Neutrophil (primary cell): ENCODE data around the gene LILRA1.
A peak's percentile ranks its signal among the peaks of the same experiment; 100 is the strongest.
"Not testable (repeated sequence)": the region's sequence is repeated elsewhere in the genome, so short reads cannot be mapped to it uniquely, and the experiment has no call there.

Experiments
- H3K27ac ChIP-seq: fragments of 200-600 bp; sonication (generic); 2 replicates; pipeline ENCODE4 v1.5.1; 2016; ENCODE audit warnings: mild to moderate bottlenecking, moderate library complexity
- H3K27me3 ChIP-seq: fragments of 200-600 bp; sonication (generic); 2 replicates; pipeline ENCODE4 v1.6.0; 2016; ENCODE audit warnings: mild to moderate bottlenecking
- H3K36me3 ChIP-seq: fragments of 200-600 bp; sonication (generic); 2 replicates; pipeline ENCODE4 v1.5.1; 2017
- H3K4me1 ChIP-seq, 2 experiments: fragments of 200-600 bp in 1 of 2; sonication (generic) in 1 of 2; 1 replicate in 1 of 2; 2 replicates in 1 of 2; pipeline versions ENCODE4 v1.5.1 to v1.6.1; 2013 to 2016; ENCODE audit warnings: low read depth in 1 of 2, low read length in 1 of 2, mild to moderate bottlenecking in 1 of 2, moderate library complexity in 1 of 2; ENCODE audit not compliant: control insufficient read depth in 1 of 2, insufficient read depth in 1 of 2
- H3K4me3 ChIP-seq, 2 experiments: fragments of 200-600 bp in 1 of 2; sonication (generic) in 1 of 2; 1 replicate in 1 of 2; 2 replicates in 1 of 2; pipeline ENCODE4 v1.5.1; 2013 to 2016; ENCODE audit warnings: low read depth in 1 of 2, low read length in 1 of 2, mild to moderate bottlenecking in 1 of 2, moderate library complexity in 1 of 2
- H3K9me3 ChIP-seq: fragments of 200-600 bp; sonication (generic); 2 replicates; pipeline ENCODE4 v1.5.1; 2016
- TF ChIP-seq, protein P1 (sequence below): fragments of 200-600 bp; sonication (generic); IDR thresholded peaks from 2 replicates; pipeline ENCODE4 v1.5.1; 2016; ENCODE audit warnings: antibody characterized with exemption

The LILRA1 gene

DNA sequence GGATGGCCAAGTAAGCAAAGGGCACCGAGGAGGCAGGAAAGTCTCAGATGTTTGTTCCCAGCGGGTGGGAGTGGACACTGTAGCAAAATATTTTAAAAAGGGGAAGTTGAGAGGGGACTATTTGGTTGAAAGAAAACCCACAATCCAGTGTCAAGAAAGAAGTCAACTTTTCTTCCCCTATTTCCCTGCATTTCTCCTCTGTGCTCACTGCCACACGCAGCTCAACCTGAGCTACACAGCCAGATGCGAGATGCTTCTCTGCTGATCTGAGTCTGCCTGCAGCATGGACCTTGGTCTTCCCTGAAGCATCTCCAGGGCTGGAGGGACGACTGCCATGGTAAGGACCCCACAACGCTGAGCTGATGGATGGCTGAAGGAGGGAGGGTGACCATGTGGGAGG lies at the start of gene LILRA1:
LILRA1 (plus strand) TSS at position 188 of the 400 bp plus-strand sequence. CDS start 613 bp downstream, outside the sequence.
- peaks cover 30% of the 10 kb centered on the region in 2 experiments for H3K4me1 ChIP-seq
- not testable (repeated sequence) for H3K9me3 ChIP-seq, H3K27me3 ChIP-seq
- peak within 1 kb of the TSS; percentile 97 for H3K27ac ChIP-seq
- peaks cover 45% of the 10 kb centered on the region for H3K36me3 ChIP-seq
- peak within 1 kb of the TSS; percentile 84 to 88 for H3K4me3 ChIP-seq

DNA sequence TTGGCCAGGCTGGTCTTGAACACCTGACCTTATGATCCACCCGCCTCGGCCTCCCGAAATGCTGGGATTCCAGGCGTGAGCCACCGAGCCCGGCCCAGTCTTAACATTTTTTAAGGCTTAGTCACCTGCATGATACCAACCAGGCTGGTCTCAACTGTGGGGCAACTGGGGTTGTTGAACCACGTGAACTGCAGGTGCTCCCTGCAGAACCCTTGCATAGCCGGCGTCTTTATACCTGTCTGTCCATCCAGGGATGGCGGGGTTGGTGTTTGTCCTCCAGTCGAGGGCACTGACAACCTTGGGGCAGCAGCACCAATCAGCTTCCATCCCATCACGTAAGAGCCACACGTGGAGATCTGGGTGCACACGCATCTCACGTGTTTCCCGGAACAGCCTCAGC lies 44.6 kb upstream of the LILRA1 start:
- H3K4me1 ChIP-seq, result peaks cover 0 to 4% of the 10 kb centered on the region in 2 experiments
- TF ChIP-seq, protein P1, sequence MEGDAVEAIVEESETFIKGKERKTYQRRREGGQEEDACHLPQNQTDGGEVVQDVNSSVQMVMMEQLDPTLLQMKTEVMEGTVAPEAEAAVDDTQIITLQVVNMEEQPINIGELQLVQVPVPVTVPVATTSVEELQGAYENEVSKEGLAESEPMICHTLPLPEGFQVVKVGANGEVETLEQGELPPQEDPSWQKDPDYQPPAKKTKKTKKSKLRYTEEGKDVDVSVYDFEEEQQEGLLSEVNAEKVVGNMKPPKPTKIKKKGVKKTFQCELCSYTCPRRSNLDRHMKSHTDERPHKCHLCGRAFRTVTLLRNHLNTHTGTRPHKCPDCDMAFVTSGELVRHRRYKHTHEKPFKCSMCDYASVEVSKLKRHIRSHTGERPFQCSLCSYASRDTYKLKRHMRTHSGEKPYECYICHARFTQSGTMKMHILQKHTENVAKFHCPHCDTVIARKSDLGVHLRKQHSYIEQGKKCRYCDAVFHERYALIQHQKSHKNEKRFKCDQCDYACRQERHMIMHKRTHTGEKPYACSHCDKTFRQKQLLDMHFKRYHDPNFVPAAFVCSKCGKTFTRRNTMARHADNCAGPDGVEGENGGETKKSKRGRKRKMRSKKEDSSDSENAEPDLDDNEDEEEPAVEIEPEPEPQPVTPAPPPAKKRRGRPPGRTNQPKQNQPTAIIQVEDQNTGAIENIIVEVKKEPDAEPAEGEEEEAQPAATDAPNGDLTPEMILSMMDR, result no peak
- no peak overlapping the region for H3K4me3 ChIP-seq
- H3K36me3 ChIP-seq, result no peaks in the 10 kb centered on the region
- peaks cover 30% of the 10 kb centered on the region for H3K27me3 ChIP-seq
- no peaks in the 10 kb centered on the region for H3K9me3 ChIP-seq
- H3K27ac ChIP-seq, result no peak overlapping the region

DNA sequence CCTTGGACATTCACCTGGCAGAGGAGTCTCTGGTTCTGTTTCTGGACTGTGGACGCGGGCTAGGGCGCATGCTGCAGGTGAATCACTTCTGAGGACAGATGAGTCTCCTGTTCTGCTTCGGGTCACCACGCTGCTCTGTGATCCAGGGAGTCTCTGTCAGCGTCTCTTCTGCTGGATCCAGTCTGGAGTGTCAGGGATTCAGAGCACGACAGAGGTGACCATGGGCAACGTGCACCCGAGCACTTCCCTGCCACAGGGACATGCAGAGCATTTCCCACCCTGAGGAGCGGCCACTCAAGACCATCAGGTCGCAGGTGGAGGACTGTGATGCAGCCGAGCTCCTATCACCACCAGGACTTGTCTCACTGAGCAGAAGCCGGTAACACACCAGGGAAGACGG lies 44.2 kb upstream of the LILRA1 start:
- TF ChIP-seq, protein P1, result no peak
- H3K36me3 ChIP-seq, result no peaks in the 10 kb centered on the region
- H3K27me3 ChIP-seq, result peaks cover 30% of the 10 kb centered on the region
- no peaks in the 10 kb centered on the region for H3K9me3 ChIP-seq
- H3K27ac ChIP-seq, result no peak overlapping the region
- H3K4me1 ChIP-seq, result peaks cover 0 to 4% of the 10 kb centered on the region in 2 experiments
- H3K4me3 ChIP-seq, result no peak overlapping the region

DNA sequence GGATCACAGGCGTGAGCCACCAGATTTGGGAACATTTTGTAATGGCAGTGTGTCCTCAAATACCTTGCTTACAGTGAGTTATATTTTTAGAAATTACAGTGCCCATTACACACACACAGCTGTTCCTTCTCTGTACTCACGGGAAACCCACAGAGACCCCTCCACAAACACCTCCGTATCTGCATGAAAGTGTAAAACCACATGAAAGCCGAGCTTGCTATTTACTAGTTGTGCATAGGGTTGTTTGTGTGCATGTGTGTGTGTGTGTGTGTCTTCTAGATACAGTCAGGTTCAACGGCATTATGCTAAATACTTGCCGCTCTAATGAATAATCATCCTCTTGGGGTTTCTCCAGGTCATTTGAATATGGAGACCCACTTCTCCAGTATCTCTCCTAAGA lies 42.1 kb upstream of the LILRA1 start:
- Histone ChIP-seq H3K27me3 (peaks cover 21% of the 10 kb centered on the region), H3K9me3 (no peaks in the 10 kb centered on the region), H3K4me1 (peaks cover 0 to 4% of the 10 kb centered on the region in 2 experiments), H3K36me3 (no peaks in the 10 kb centered on the region), H3K27ac (no peak overlapping the region), H3K4me3 (no peak overlapping the region)
- TF ChIP-seq, protein P1, result no peak

DNA sequence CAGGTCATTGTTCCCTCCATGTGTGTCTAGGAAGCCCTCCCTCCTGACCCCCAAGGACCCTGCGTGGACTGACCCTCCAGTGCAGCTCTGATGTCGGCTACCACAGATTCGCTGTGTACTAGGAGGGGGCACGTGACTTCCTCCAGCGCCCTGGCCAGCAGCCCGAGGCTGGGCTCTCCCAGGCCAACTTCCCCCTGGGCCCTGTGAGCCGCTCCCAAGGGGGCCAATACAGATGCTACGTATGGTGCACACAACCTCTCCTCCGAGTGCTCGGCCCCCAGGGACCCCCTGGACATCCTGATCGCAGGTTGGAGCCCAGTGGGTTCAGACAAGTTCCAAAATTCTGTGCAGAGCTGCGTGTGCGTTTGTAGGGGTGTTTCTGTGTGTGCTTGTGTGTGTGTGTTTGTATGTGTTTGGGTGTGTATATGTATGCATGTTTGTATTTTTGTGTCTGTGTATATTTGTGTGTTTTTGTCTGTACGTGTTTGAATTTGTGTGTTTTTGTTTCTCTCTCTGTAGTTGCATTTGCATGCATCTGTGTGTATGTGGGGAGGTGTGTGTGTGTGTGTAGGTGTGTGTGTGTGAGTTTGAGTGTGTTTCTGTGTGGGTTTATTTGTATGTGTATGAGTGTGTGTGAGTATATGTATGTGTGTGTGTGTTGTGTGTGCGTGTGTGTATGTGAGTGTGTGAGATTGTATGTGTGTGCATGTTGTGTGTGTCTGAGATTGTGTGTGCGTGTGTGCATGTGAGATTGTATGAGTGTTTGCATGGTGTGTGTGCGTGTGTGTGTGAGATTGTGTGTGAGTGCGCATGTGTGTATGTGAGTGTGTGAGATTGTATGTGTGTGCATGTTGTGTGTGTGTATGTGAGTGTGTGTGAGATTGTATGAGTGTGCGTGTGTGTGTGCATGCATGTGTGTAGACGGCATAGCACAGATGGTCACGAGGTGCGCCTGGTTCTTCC lies 41.2 kb upstream of the LILRA1 start:
- no peak overlapping the region for H3K4me3 ChIP-seq
- H3K9me3 ChIP-seq, result no peaks in the 10 kb centered on the region
- peaks cover 14% of the 10 kb centered on the region for H3K27me3 ChIP-seq
- peaks cover 0 to 4% of the 10 kb centered on the region in 2 experiments for H3K4me1 ChIP-seq
- no peak overlapping the region for H3K27ac ChIP-seq
- no peaks in the 10 kb centered on the region for H3K36me3 ChIP-seq
- TF ChIP-seq, protein P1, result no peak

DNA sequence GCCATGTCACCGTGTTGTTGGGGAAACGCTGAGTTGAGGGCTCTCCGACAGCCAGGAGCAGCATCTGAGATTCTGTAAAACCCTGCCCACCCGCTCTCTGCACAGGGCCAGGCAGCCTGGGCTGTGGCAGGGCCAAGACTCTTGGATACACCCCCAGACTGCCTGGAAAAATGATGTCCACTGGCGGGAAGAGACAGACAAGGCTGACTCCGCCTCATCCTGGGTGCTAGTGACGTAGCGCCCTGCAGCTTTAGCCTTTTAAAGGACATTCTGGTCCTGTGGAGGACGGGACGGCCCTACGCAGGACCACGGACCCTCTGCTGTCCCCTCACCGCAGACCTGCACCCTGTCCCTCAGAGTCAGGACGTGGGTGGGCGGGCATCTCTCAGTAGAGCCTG lies 40.5 kb upstream of the LILRA1 start:
- TF ChIP-seq, protein P1, result no peak
- Histone ChIP-seq H3K4me3 (no peak overlapping the region), H3K4me1 (peaks cover 0 to 4% of the 10 kb centered on the region in 2 experiments), H3K27ac (no peak overlapping the region), H3K36me3 (no peaks in the 10 kb centered on the region), H3K27me3 (peaks cover 14% of the 10 kb centered on the region), H3K9me3 (no peaks in the 10 kb centered on the region)
